Activated T-cell treated with anti-CD3 and anti-CD28 coated beads, Interleukin-2, amount 50 U/mL, for 4 hours (primary cell): ENCODE results near the gene ZNF124. TPM values are rescaled to one million over a fixed set of nuclear protein-coding genes. Genes with fewer than 3 reads are reported as not detected.

Experiments
- ATAC-seq, 2 donors: fragments of 200-7000 bp; cut with Tn5 transposase; one replicate each; pipeline ENCODE4 v1.10.0; 2021
- DNase-seq: peaks from one replicate; pipeline ENCODE4 v3.0.0-alpha.2; 2020
- H3K27me3 Mint-ChIP-seq: one replicate; pipeline ENCODE4 v1.8.0; 2021; ENCODE audit warnings: low read depth, mixed read lengths
- H3K36me3 Mint-ChIP-seq: one replicate; pipeline ENCODE4 v1.8.0; 2022; ENCODE audit warnings: mixed read lengths; ENCODE audit not compliant: insufficient read depth
- H3K4me1 Mint-ChIP-seq: one replicate; pipeline ENCODE4 v1.8.0; 2021; ENCODE audit warnings: low read depth, mixed read lengths
- H3K4me3 Mint-ChIP-seq: one replicate; pipeline ENCODE4 v1.8.0; 2021; ENCODE audit warnings: mild to moderate bottlenecking, moderate library complexity, mixed read lengths
- H3K9me3 Mint-ChIP-seq: one replicate; pipeline ENCODE4 v1.8.0; 2021; ENCODE audit warnings: mixed read lengths
- total RNA-seq, 3 donors: library from RNA; stranded (reverse); gene quantifications; one replicate each; pipeline ENCODE4 v1.2.1, GENCODE V29; 2021

Gene ZNF124
- total RNA-seq, 3 donors from 2014 or later: 16.6 to 19.6 (median 17.0) TPM

DNA sequence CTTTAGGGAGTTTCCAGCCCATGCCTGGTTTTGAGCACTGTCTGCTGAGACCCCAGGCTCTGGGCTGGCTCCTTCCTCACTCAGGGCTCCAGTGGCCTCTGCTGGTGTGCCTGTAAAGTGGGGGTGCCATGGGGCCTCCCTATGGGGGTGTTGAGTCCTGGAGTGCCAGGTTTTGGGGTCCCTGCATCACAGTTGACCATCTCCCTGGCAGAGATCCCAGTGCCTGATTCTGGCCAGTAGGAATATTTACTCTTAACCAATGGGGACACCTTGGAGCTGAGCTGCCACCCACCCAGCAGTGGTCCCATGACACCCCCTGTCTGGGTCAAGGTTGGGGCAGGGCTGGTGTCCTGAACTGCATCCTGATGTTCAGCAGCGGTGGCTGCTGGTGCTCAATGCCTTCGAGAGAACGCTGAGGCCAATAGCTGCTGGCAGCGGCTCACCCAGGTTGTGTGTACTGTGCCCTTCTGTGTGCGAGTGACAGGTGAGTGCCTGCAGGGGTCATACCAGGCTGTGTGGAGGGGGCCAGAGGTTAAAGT, 58.0 kb downstream of the ZNF124 start:
- peaks cover 30% of the 10 kb centered on the region for H3K27me3 Mint-ChIP-seq
- H3K36me3 Mint-ChIP-seq: no peaks in the 10 kb centered on the region
- no peaks in the 10 kb centered on the region for H3K9me3 Mint-ChIP-seq
- DNase-seq: no peak
- ATAC-seq: no peak
- no peak overlapping the region for H3K4me3 Mint-ChIP-seq
- H3K4me1 Mint-ChIP-seq: peaks cover 6% of the 10 kb centered on the region

DNA sequence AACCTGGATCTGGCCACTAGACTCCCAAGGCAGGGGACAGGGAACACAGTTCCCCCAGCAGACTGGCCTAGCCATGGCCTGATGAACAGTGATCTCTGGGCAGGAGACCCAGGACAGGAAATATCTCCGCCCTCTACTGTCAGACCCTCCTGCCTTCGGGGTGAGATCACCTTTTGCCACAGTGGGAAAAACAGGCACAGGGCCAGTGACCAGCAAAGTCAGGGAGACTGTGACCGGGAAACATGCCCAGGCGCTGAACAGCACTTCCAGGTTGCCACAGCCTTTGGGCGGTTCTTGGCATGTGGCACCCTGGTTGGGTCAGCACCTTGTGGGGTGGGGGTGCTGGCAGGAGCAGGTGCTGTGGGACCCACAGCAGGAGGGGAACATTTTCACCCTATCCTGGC, 58.7 kb downstream of the ZNF124 start:
- H3K27me3 Mint-ChIP-seq: peaks cover 37% of the 10 kb centered on the region
- ATAC-seq: no peak
- no peaks in the 10 kb centered on the region for H3K9me3 Mint-ChIP-seq
- H3K4me3 Mint-ChIP-seq: peak overlapping the region; percentile 47
- DNase-seq: no peak
- no peaks in the 10 kb centered on the region for H3K36me3 Mint-ChIP-seq
- H3K4me1 Mint-ChIP-seq: peaks cover 6% of the 10 kb centered on the region

DNA sequence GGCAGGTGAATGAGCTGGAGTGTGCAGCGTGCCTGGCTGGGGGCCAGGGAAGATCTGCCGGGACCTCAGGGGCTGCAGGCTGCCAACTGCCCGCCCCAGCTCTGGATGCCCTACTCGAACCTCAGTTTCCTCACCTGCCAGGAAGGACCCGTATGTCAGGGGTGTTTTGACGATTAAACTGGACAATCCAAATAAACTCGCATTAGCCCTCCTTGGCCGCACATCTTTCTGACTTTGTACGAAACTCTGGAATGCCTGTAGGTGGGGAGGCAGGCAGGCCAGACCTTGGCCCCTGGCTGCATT, 59.4 kb downstream of the ZNF124 start:
- DNase-seq (no peak), ATAC-seq (no peak)
- Mint-ChIP-seq H3K4me1 (peaks cover 6% of the 10 kb centered on the region), H3K27me3 (peaks cover 43% of the 10 kb centered on the region), H3K4me3 (peak overlapping the region; percentile 47), H3K9me3 (no peaks in the 10 kb centered on the region), H3K36me3 (no peaks in the 10 kb centered on the region)

DNA sequence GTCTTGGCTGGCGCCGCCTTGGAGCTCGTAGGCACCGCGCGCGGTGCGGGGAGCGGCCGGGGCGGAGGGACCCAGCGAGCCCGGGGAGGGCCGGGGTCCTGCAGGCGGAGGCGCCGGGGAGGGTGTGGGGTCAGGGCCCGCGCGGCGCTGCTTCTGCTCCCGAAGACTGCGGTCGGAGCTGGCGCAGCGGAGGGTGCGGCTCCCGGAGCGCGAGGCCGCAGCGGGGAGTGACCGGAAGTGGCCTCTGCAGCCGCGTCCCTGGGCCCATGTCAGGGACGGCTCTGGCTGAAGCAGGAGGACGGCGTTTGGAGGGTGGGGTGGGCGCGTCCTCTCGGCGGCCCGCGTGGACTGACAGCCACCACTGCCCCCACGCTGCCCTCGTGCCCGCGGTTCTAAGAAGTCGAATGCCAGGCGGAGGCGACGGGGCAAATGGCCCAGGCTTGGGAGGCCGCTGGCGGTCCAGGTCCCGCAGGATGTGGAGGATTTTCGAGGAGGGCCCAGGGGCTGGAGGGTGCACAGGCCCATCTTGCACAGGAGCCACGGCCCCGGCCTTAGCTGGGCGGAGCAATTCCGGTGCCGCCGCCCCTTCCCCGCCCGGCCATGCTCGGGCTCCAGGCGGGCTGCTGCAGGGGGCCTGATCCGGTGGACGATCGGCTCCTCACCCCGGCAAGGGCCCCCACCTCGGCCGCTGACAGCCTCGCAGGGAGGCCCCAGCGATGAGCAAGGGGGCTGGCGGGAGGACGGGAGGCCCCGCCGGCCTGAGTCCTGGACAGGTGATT, 59.9 kb downstream of the ZNF124 start:
- ATAC-seq: peak; percentile 41 to 47
- Mint-ChIP-seq H3K4me3 (peak overlapping the region; percentile 21), H3K27me3 (peaks cover 45% of the 10 kb centered on the region)

DNA sequence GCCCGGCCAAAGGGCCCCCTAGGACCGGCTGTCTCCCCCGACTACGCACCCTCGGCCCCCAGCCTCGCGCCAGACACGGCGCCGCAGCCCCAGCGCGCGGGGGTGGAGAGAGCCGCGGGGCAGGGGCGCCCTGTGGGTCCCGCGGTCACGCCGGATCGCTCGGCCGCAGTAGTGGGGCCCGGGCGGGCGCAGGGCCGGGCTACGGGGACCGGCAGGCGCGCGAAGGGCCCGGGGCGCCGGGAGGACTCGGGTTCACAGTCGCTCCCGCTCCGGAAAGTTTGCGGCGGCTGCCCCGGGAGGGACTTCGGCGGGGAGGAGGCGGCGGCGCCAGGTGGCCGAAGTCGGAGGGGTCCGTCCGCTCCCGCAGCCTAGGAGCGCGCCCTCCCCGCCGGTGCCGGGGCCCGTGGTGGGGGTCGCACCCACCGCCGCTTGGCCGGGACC, 60.5 kb downstream of the ZNF124 start:
- peaks cover 46% of the 10 kb centered on the region for H3K27me3 Mint-ChIP-seq

More for the DNA sequence above, 59.9 kb downstream of the ZNF124 start:
- Mint-ChIP-seq H3K36me3 (no peaks in the 10 kb centered on the region), H3K4me1 (peaks cover 6% of the 10 kb centered on the region), H3K9me3 (no peaks in the 10 kb centered on the region)
- no peak for DNase-seq

DNA sequence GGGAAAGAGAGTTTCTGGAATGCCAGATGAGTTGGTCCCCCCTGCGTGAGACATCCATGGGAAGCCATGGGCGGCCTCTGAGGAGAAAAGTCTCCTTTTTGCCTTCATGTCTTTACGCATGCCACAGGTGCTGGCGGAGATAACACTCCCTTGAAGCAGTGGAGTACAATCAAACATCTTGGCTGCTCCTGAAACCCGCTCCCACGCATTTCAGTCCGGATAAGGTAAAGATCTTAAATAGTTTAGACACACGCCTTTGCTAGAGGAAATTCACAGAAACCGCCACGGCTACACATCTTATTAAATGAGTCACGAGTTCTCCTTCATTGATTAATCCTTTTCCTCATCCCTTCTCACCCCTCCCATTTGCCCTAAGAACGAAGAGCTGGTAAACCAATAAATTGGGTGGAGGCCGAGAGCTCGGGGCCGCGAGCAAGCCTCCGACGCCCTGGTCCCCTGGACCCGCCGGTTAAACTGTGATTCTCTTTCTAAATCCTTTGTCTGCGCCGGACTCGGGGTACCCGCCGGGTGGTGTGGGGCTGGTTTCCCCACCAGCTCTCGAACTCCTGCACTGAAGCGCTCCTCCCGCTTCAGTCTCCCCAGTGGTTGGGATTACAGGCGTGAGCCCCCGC, 61.1 kb downstream of the ZNF124 start:
- peak; percentile 29 for DNase-seq

More for the DNA sequence above, 60.5 kb downstream of the ZNF124 start:
- Mint-ChIP-seq H3K9me3 (no peaks in the 10 kb centered on the region), H3K4me3 (peak overlapping the region; percentile 79), H3K4me1 (peaks cover 6% of the 10 kb centered on the region), H3K36me3 (no peaks in the 10 kb centered on the region)
- ATAC-seq (peak; percentile 39 to 49), DNase-seq (no peak)

DNA sequence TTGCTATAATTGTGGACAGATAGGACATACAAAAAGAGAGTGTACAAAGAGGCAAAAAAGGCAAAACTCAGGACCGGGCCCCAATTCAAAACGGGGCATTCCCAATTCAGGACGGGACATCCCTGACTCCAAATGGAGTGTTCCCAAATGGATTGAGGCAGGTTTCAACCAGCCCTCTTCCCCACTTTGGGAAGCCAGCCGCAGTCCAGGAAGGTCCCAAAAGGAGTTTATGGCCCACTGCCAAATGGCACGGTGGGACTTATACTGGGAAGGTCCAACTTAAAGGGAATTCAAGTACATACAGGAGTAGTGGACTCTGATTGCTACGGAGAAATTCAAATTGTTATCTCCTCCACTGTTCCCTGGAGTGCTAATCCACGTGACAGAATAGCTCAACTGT, 64.1 kb downstream of the ZNF124 start:
- no peak for DNase-seq
- no peak for ATAC-seq
- Mint-ChIP-seq H3K4me1 (peaks cover 18% of the 10 kb centered on the region), H3K36me3 (peaks cover 1% of the 10 kb centered on the region), H3K27me3 (peaks cover 44% of the 10 kb centered on the region), H3K4me3 (no peak overlapping the region), H3K9me3 (no peaks in the 10 kb centered on the region)

More for the DNA sequence above, 61.1 kb downstream of the ZNF124 start:
- H3K27me3 Mint-ChIP-seq: peaks cover 51% of the 10 kb centered on the region
- peak; percentile 50 to 62 for ATAC-seq
- peak overlapping the region; percentile 79 for H3K4me3 Mint-ChIP-seq
- peaks cover 6% of the 10 kb centered on the region for H3K4me1 Mint-ChIP-seq
- H3K9me3 Mint-ChIP-seq: no peaks in the 10 kb centered on the region
- H3K36me3 Mint-ChIP-seq: no peaks in the 10 kb centered on the region

DNA sequence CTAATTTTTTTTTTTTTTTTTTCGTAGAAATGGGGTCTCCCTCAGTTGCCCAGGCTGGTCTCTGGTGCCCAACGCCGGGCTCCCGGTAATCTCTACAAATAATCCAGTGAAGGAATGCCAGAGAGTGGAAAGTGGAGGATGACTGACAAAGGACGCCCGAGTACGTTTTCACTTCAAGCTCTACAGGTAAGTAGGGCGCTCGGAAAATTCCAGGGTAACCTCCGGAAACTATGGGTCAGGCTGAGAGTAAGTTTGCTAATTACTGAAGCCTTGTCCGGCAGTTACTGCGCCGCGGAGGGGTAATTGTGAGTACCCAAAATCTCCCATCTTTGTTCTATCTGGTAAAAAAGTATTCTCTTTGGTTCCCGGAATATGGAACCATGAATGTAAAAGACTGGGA, 65.9 kb downstream of the ZNF124 start:
- Mint-ChIP-seq H3K4me3 (no peak overlapping the region), H3K36me3 (peaks cover 18% of the 10 kb centered on the region), H3K4me1 (peaks cover 19% of the 10 kb centered on the region), H3K27me3 (peaks cover 39% of the 10 kb centered on the region), H3K9me3 (peaks cover 12% of the 10 kb centered on the region)
- DNase-seq (no peak), ATAC-seq (no peak)

Other genes starting within 250 kb of the ZNF124 start
- gene AHCTF1, start 240.1 kb downstream of the ZNF124 start, total RNA-seq: 10 to 100 TPM; 49.4 to 55.4 (median 51.7) TPM
- under 1 TPM; 0.14 to 0.48 (median 0.29) TPM for gene ZNF695, start 164.0 kb downstream of the ZNF124 start, total RNA-seq
- 1 to 10 TPM; 2.8 to 3.5 (median 2.8) TPM for gene ZNF670, start 93.2 kb downstream of the ZNF124 start, total RNA-seq
- 1 to 10 TPM; 8.2 to 9.9 (median 9.8) TPM for gene ZNF669, start 67.7 kb downstream of the ZNF124 start, total RNA-seq
- not detected for gene VN1R5, start 84.1 kb upstream of the ZNF124 start, total RNA-seq
- 10 to 100 TPM; 12.9 to 19.8 (median 17.6) TPM for gene ZNF496, start 159.8 kb upstream of the ZNF124 start, total RNA-seq
- gene NLRP3, start 244.2 kb upstream of the ZNF124 start, total RNA-seq: 1 to 10 TPM; 4.1 to 5.4 (median 4.2) TPM